Left kidney (tissue), 8 donors: ENCODE measurements around the gene DSP. TPM values are rescaled to one million over a fixed set of nuclear protein-coding genes. Genes with fewer than 3 reads are reported as not detected.

Source experiments
- DNase-seq: peaks from one replicate; pipeline ENCODE4 v3.0.0-alpha.2; 2013
- long read RNA-seq, 8 donors: transcript quantifications; one replicate each; lab custom pipeline, GENCODE V29; 2026
- polyA plus RNA-seq: library from polyadenylated mRNA; unstranded; fragments of 120-200 nt; gene quantifications from one replicate; pipeline ENCODE4 v1.2.1, GENCODE V29; 2013; ENCODE audit not compliant: insufficient read length

DSP gene
- 88.8 TPM for polyA plus RNA-seq
- long read RNA-seq, donor 1, partial matches to known transcripts = 67 of 67 reads
- long read RNA-seq, donor 1, other reads (novel, unspliced or antisense) = 0 of 67 reads
- long read RNA-seq, donor 2, partial matches to known transcripts = 74 of 74 reads
- long read RNA-seq, donor 2, other reads (novel, unspliced or antisense) = 0 of 74 reads
- long read RNA-seq, donor 3, full-length matches to known transcripts = 2 of 21 reads
- long read RNA-seq, donor 3, partial matches to known transcripts = 19 of 21 reads
- long read RNA-seq, donor 3, other reads (novel, unspliced or antisense) = 0 of 21 reads
- long read RNA-seq, donor 4 = 0 reads
- long read RNA-seq, donor 5, full-length matches to known transcripts = 3 of 10 reads
- long read RNA-seq, donor 5, partial matches to known transcripts = 7 of 10 reads
- long read RNA-seq, donor 5, other reads (novel, unspliced or antisense) = 0 of 10 reads
- long read RNA-seq, donor 6, partial matches to known transcripts = 32 of 32 reads
- long read RNA-seq, donor 6, other reads (novel, unspliced or antisense) = 0 of 32 reads
- long read RNA-seq, donor 7, partial matches to known transcripts = 76 of 76 reads
- long read RNA-seq, donor 7, other reads (novel, unspliced or antisense) = 0 of 76 reads
- long read RNA-seq, donor 8, partial matches to known transcripts = 9 of 9 reads
- long read RNA-seq, donor 8, other reads (novel, unspliced or antisense) = 0 of 9 reads

- no peak for DNase-seq
These were observed at the start of gene DSP for GRCh38 chr6:7541175-7542064. DSP (plus strand) TSS chr6:7541671; CDS start chr6:7541916, 245 bp downstream.

- no peak for DNase-seq
These were observed 47.6 kb upstream of the DSP start for GRCh38 chr6:7493866-7494265.

DNA sequence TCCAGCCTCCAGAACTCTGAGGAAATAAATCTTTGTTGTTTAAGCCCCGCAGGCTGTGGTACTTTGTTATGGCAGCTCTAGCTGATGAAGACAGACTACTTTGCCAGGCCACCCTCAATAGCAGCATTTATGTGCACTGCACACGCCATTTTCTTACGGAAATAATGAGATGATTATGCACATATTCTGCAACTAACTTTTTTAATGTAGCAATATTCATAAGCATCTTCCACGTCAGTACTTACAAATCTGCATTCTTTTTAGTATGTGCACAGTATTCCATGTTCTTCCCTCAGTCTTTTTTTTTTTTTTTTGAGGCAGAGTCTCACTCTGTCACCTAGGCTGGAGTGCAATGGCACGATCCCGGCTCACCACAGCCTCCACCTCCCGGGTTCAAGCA lies 46.8 kb upstream of the DSP start:
- DNase-seq = no peak

- DNase-seq = no peak
These were observed 45.1 kb upstream of the DSP start for GRCh38 chr6:7496266-7496875.

- DNase-seq = no peak
These were observed 40.7 kb upstream of the DSP start for GRCh38 chr6:7500752-7501282.

GRCh38 chr6:7502743-7503142 lies 38.7 kb upstream of the DSP start:
- no peak for DNase-seq

DNA sequence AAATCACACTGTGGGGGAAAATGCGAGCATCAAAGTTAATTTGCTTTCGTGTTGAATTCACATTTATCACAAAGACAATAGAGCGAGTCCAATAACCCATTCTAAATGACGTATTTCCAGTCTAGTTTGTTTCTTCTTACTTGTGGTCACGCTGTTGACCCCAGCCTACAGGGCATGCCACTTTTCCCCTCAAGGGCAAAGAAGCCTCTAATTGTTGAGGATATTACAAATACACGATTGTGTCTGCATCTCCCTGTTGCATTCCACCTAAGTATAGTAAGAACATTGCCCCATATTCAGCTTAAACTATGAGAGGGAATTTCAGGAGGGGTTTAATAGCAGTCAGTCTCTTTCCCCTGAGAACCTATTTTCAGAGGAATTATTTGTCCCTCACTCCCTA lies 37.4 kb upstream of the DSP start:
- DNase-seq = no peak

GRCh38 chr6:7505189-7505699 lies 36.2 kb upstream of the DSP start:
- peak; percentile 32 for DNase-seq

DNA sequence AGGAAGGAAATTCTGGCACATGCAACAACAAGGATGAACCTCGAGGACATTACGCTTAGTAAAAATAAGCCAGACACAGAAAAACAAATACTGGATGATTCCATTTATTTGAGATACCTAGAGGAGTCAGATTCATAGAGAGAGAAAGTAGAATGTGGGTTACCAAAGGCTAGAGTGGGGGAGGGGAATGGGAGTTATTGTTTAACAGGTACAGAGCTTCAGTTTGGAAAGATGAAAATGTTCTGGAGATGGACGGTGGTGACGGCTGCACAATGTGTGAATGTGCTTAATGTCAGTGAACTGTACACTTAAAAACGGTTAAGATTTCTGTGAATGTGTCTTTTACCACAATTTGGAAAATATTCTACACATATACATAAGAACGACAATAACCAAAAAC lies 33.9 kb upstream of the DSP start:
- DNase-seq = no peak

GRCh38 chr6:7512320-7512719 lies 29.2 kb upstream of the DSP start:
- no peak for DNase-seq

GRCh38 chr6:7513529-7513928 lies 27.9 kb upstream of the DSP start:
- no peak for DNase-seq

DNA sequence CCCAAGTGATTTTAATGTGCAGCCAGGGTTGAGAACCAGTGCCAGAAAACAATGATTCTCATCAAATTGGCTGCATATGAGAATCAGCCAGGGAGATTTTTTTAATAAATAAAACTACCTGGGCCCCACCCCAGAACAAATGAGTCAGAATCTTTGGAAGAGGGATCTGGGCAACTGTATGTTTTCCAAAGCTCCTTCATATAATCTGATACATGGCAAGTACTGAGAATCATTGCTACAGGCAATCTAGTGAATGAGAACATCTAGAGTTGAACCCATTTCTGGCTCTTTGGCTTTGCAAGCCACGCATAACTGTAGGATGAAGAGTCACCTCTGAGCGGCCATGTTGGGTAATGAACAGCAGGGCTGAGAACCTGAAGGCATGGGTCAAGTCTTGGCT lies 26.1 kb upstream of the DSP start:
- DNase-seq = no peak

- DNase-seq = no peak
These were observed 22.6 kb upstream of the DSP start for GRCh38 chr6:7518877-7519276.

DNA sequence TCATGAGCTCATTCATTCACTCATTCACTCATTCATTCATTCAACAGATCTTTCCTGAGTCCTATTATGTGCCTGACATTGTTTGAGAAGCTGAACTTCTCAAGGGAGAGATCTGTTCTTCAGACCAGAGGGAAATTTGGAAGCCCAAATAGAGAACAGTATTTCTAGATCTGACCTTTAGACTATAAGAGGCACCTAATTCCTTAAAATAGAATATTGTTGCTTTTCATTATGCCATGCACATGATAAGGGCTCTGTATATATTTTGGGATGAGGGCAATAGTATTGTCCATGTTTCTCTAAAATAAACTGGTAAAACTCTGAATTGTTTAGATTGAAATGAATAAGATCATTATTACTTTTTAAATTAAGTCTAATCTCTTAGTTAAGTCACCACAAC lies 18.6 kb upstream of the DSP start:
- DNase-seq = no peak

DNA sequence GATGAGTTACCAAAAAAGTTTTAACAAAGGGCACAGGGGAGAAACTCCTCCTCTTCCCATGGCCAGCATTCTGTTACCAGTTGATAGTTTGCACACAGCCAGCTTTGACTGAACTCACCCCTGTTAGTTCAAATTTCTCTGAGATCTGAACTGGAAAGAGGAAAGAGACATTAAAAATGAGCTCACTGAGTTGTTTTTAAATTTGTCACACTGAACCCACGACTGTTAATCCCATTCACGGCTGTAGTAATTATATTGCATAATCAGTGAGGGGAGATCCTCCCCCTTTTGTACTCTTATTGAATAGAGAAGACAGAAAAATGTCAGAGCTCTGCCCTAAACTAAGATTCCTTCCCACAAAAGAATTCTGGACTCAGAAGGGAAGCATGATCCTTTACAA lies 17.5 kb upstream of the DSP start:
- no peak for DNase-seq

- no peak for DNase-seq
These were observed 14.7 kb upstream of the DSP start for GRCh38 chr6:7526755-7527154.

DNA sequence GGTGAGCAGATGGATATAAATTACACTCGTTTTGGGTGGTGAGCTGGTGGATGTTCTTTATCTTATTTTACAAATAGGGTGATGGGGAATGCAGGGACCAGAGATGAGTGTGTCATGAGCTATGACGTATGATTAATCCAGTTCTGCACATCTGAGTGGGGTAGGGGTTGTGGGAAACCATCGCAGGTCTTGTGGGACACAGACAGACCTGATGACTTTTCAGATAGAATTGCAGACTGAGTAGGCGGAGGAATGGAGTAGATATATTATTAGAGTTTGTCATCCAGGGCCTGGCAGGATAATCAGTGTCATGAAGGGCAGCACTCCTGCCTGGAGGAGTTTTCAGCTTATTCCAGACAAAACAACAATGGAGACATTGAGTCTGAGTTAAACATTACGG lies 12.9 kb upstream of the DSP start:
- no peak for DNase-seq

DNA sequence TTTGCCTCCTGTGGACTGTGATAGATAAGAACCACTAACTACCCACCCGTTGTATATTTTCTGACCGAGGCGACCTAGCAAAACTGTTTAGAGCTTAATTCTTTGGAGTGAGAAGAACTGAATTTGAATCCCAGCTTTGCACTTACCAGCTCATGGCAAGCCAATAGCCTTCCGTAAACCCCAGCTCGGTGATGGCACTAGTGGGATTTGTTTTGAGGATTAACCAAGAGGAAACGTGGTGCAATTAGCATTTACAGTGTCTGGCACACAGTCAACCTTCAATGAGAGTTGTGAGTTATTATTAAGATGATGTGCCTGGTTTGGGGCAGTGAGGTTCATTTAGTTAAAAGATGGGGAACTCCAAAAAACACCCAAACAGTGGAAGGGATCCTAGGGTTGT lies 12.3 kb upstream of the DSP start:
- no peak for DNase-seq

- no peak for DNase-seq
These were observed 9.2 kb upstream of the DSP start for GRCh38 chr6:7532232-7532631.

DNA sequence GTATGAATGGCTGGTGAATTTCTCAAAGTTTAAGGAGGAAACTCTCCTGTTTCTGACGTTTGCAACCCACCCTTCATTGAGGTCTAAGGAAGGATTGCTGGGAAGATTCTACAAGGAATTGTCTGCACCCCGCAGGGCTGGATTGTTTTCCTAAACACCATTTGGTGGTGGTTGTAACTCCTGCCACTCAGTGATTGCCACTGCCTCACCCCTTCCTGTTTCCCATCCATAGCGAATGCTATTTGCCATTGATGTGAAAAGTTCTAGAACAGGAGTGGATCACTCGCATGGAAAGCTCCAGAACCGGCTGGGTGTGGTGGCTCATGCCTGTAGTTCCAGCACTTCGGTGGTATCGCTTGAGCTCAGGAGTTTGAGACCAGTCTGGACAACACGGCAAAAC lies 8.7 kb upstream of the DSP start:
- no peak for DNase-seq

- DNase-seq = no peak
These were observed 7.3 kb upstream of the DSP start for GRCh38 chr6:7534192-7534591.

DNA sequence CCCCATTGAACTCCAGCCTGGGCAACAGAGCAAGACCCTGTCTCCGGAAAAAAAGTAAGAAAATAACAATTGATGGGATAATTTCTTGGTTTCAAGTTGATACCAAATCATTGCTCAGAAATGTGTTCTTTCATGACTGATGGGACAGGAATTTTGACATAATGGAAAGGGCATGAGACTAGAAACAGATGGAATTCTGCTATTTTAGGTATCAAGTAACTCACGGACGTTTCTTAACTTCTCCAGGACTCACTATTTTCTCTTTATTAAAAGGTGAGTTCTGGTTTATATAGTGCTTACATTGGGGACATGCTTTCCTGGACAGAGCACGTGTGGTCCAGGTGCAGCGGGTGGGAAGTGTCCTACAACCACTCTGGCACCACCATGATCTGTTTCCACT lies 6.0 kb upstream of the DSP start:
- DNase-seq = no peak
